ENCODE data around the gene IMPG2.
A peak's percentile ranks its signal among the peaks of the same experiment; 100 is the strongest.

Gene IMPG2

GRCh38 chr3:101249522-101249921, 70.9 kb downstream of the IMPG2 start:
- DNase-seq (ENCODE audit: low read depth, low spot score): no peak
- no peak overlapping the region for H3K4me3 ChIP-seq (ENCODE audit: low read length)

- DNase-seq (ENCODE audit: low read depth, low spot score): no peak
Observed at GRCh38 chr3:101248736-101249135, 71.6 kb downstream of the IMPG2 start.

GRCh38 chr3:101244212-101244575, 76.2 kb downstream of the IMPG2 start:
- H3K4me3 ChIP-seq (ENCODE audit: low read length): no peak overlapping the region
- DNase-seq (ENCODE audit: low read depth, low spot score): no peak

More at GRCh38 chr3:101248736-101249135, 71.6 kb downstream of the IMPG2 start:
- no peak overlapping the region for H3K4me3 ChIP-seq (ENCODE audit: low read length)

- DNase-seq (ENCODE audit: low read depth, low spot score): no peak
- no peak overlapping the region for H3K4me3 ChIP-seq (ENCODE audit: low read length)
Observed at GRCh38 chr3:101243285-101244211, 76.8 kb downstream of the IMPG2 start.

GRCh38 chr3:101240719-101241399, 79.5 kb downstream of the IMPG2 start:
- DNase-seq (ENCODE audit: low read depth, low spot score): no peak
- H3K4me3 ChIP-seq (ENCODE audit: low read length): no peak overlapping the region

- H3K4me3 ChIP-seq (ENCODE audit: low read length): no peak overlapping the region
- no peak for DNase-seq (ENCODE audit: low read depth, low spot score)
Observed at GRCh38 chr3:101235048-101235447, 85.3 kb downstream of the IMPG2 start.

- DNase-seq (ENCODE audit: low read depth, low spot score): no peak
- H3K4me3 ChIP-seq (ENCODE audit: low read length): no peak overlapping the region
Observed at GRCh38 chr3:101230618-101231017, 89.8 kb downstream of the IMPG2 start.

- no peak overlapping the region for H3K4me3 ChIP-seq (ENCODE audit: low read length)
- DNase-seq (ENCODE audit: low read depth, low spot score): peak; percentile 11
Observed at GRCh38 chr3:101229681-101230080, 90.7 kb downstream of the IMPG2 start.

GRCh38 chr3:101228441-101228840, 91.9 kb downstream of the IMPG2 start:
- no peak for DNase-seq (ENCODE audit: low read depth, low spot score)
- no peak overlapping the region for H3K4me3 ChIP-seq (ENCODE audit: low read length)

GRCh38 chr3:101224739-101225138, 95.6 kb downstream of the IMPG2 start:
- no peak overlapping the region for H3K4me3 ChIP-seq (ENCODE audit: low read length)
- DNase-seq (ENCODE audit: low read depth, low spot score): no peak

- DNase-seq (ENCODE audit: low read depth, low spot score): no peak
- H3K4me3 ChIP-seq (ENCODE audit: low read length): no peak overlapping the region
Observed at GRCh38 chr3:101223016-101223415, 97.4 kb downstream of the IMPG2 start.

- no peak for DNase-seq (ENCODE audit: low read depth, low spot score)
- no peak overlapping the region for H3K4me3 ChIP-seq (ENCODE audit: low read length)
Observed at GRCh38 chr3:101219842-101220560, 100.4 kb downstream of the IMPG2 start.

- H3K4me3 ChIP-seq (ENCODE audit: low read length): no peak overlapping the region
- no peak for DNase-seq (ENCODE audit: low read depth, low spot score)
Observed at GRCh38 chr3:101217472-101218245, 102.7 kb downstream of the IMPG2 start.

- H3K4me3 ChIP-seq (ENCODE audit: low read length): no peak overlapping the region
- no peak for DNase-seq (ENCODE audit: low read depth, low spot score)
Observed at GRCh38 chr3:101216710-101217465, 103.5 kb downstream of the IMPG2 start.

GRCh38 chr3:101212730-101213129, 107.6 kb downstream of the IMPG2 start:
- no peak overlapping the region for H3K4me3 ChIP-seq (ENCODE audit: low read length)
- no peak for DNase-seq (ENCODE audit: low read depth, low spot score)

GRCh38 chr3:101204246-101204645, 116.1 kb downstream of the IMPG2 start:
- DNase-seq (ENCODE audit: low read depth, low spot score): no peak
- H3K4me3 ChIP-seq (ENCODE audit: low read length): no peak overlapping the region

- no peak overlapping the region for H3K4me3 ChIP-seq (ENCODE audit: low read length)
- DNase-seq (ENCODE audit: low read depth, low spot score): no peak
Observed at GRCh38 chr3:101203411-101203810, 117.0 kb downstream of the IMPG2 start.

GRCh38 chr3:101202640-101203039, 117.7 kb downstream of the IMPG2 start:
- no peak for DNase-seq (ENCODE audit: low read depth, low spot score)
- no peak overlapping the region for H3K4me3 ChIP-seq (ENCODE audit: low read length)
